ENCODE data around the gene TEX264. TPM values are rescaled to one million over a fixed set of nuclear protein-coding genes. Genes with fewer than 3 reads are reported as not detected.

Gene TEX264
- total RNA-seq, 1 donor, result 56.1 TPM

DNA sequence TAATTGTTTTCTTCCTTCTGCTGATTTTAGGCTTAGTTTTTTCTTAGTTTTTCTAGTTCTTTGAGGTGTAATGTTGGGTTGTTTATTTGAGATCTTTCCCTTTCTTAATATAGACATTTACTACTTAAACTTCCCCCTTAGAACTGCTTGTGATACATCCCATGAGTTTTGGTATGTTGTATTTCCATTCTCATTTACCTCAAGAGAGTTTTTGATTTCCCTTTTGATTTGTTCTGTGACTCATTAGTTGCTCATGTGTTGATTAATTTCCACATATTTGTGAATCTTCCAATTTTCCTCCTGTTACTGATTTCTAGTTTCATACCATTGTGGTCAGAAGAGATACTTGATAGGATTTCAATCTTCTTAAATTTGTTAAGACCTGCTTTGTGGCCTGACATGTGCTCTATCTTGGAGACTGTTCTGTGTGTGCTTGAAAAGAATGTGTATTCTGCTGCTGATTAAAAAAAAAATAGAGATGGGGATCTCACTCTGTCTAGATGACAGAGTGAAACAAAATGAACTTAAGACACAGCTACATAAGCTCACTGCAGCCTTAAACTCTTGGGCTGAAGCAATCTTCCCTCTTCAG is 58.1 kb downstream of the TEX264 start:
- Histone ChIP-seq H4K20me1 (ENCODE audit: insufficient read depth, low read length) (no peaks in the 10 kb centered on the region), H3K27me3 (ENCODE audit: insufficient read depth, low read length) (peaks cover 3% of the 10 kb centered on the region), H3K79me2 (ENCODE audit: insufficient read depth, low read length) (no peaks in the 10 kb centered on the region), H3K4me3 (ENCODE audit: insufficient read depth, low read length) (no peak overlapping the region), H3K36me3 (ENCODE audit: insufficient read depth, low read length) (no peaks in the 10 kb centered on the region), H3K4me1 (ENCODE audit: insufficient read depth, low read length) (no peaks in the 10 kb centered on the region), H2AFZ (ENCODE audit: low read length) (no peak overlapping the region), H3K27ac (ENCODE audit: low read depth, low read length) (no peak overlapping the region), H3K9me3 (ENCODE audit: low read depth, low read length) (no peaks in the 10 kb centered on the region), H3K4me2 (ENCODE audit: insufficient read depth, low read length) (no peak overlapping the region)
- TF ChIP-seq, protein P1, sequence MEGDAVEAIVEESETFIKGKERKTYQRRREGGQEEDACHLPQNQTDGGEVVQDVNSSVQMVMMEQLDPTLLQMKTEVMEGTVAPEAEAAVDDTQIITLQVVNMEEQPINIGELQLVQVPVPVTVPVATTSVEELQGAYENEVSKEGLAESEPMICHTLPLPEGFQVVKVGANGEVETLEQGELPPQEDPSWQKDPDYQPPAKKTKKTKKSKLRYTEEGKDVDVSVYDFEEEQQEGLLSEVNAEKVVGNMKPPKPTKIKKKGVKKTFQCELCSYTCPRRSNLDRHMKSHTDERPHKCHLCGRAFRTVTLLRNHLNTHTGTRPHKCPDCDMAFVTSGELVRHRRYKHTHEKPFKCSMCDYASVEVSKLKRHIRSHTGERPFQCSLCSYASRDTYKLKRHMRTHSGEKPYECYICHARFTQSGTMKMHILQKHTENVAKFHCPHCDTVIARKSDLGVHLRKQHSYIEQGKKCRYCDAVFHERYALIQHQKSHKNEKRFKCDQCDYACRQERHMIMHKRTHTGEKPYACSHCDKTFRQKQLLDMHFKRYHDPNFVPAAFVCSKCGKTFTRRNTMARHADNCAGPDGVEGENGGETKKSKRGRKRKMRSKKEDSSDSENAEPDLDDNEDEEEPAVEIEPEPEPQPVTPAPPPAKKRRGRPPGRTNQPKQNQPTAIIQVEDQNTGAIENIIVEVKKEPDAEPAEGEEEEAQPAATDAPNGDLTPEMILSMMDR (IDR thresholded peaks at IDR 0.05; ENCODE audit: extremely low read depth, low read depth, low read length), result no peak
- no peak for DNase-seq (ENCODE audit: insufficient read length, low spot score, missing footprints)

DNA sequence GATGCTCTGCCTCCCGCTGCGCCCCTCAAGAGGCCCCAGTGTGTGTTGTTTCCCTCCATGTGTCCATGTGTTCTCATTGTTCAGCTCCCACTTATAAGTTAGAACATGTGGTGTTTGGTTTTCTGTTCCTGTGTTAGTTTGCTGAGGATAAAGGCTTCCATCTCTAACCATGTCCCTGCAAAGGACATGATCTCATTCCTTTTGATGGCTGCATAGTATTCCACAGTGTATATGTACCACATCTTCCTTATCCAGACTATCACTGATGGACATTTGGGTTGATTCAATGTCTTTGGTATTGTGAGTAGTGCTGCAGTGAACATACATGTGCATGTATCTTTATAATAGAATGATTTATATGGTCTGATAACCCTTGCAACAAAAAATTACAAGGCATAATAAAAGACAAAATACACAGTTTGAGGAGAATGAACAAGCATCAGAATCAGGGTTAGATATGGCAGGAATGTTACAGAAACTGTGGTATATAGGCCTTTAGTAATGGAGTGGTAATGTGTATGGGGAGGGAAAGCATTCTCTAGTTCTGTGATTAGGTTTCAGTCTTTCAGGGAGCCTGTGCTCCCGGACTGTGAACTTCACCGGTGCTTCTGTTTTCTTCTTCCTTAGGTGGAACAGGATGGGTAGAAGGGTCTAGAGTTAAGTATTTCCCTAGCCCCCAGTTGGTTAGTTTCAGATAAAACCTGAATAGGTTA is 63.0 kb downstream of the TEX264 start:
- Histone ChIP-seq H3K36me3 (ENCODE audit: insufficient read depth, low read length) (no peaks in the 10 kb centered on the region), H3K79me2 (ENCODE audit: insufficient read depth, low read length) (no peaks in the 10 kb centered on the region), H2AFZ (ENCODE audit: low read length) (no peak overlapping the region), H3K4me1 (ENCODE audit: insufficient read depth, low read length) (no peaks in the 10 kb centered on the region), H3K27ac (ENCODE audit: low read depth, low read length) (no peak overlapping the region), H3K4me2 (ENCODE audit: insufficient read depth, low read length) (no peak overlapping the region), H3K4me3 (ENCODE audit: insufficient read depth, low read length) (no peak overlapping the region), H3K9me3 (ENCODE audit: low read depth, low read length) (no peaks in the 10 kb centered on the region), H3K27me3 (ENCODE audit: insufficient read depth, low read length) (peaks cover 12% of the 10 kb centered on the region), H4K20me1 (ENCODE audit: insufficient read depth, low read length) (no peaks in the 10 kb centered on the region)
- TF ChIP-seq, protein P1 (IDR thresholded peaks at IDR 0.05; ENCODE audit: extremely low read depth, low read depth, low read length), result no peak
- DNase-seq (ENCODE audit: insufficient read length, low spot score, missing footprints), result no peak

DNA sequence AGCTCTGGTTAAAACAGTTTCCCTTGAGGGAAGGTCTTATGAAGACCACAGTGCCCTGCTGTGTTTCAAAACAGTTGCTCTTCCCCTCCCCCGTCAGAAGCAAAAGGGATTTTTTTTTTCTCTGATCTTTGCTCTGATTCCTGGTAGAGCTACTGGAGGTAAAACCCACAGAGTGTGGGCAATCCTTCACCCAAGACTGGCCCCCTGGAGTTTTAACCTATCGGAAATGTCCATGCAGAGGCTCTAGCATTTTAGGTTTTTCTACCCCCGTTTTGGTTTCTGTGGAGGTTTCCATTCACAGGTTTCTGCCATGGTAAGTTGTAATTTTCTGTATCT is 63.5 kb downstream of the TEX264 start:
- no peaks in the 10 kb centered on the region for H3K36me3 ChIP-seq (ENCODE audit: insufficient read depth, low read length)
- no peaks in the 10 kb centered on the region for H3K79me2 ChIP-seq (ENCODE audit: insufficient read depth, low read length)
- no peaks in the 10 kb centered on the region for H3K9me3 ChIP-seq (ENCODE audit: low read depth, low read length)
- H3K27ac ChIP-seq (ENCODE audit: low read depth, low read length), result no peak overlapping the region
- peaks cover 13% of the 10 kb centered on the region for H3K27me3 ChIP-seq (ENCODE audit: insufficient read depth, low read length)
- H3K4me1 ChIP-seq (ENCODE audit: insufficient read depth, low read length), result no peaks in the 10 kb centered on the region
- no peak overlapping the region for H3K4me3 ChIP-seq (ENCODE audit: insufficient read depth, low read length)
- TF ChIP-seq, protein P1 (IDR thresholded peaks at IDR 0.05; ENCODE audit: extremely low read depth, low read depth, low read length), result no peak
- no peaks in the 10 kb centered on the region for H4K20me1 ChIP-seq (ENCODE audit: insufficient read depth, low read length)
- H3K4me2 ChIP-seq (ENCODE audit: insufficient read depth, low read length), result no peak overlapping the region
- no peak for DNase-seq (ENCODE audit: insufficient read length, low spot score, missing footprints)
- no peak overlapping the region for H2AFZ ChIP-seq (ENCODE audit: low read length)

DNA sequence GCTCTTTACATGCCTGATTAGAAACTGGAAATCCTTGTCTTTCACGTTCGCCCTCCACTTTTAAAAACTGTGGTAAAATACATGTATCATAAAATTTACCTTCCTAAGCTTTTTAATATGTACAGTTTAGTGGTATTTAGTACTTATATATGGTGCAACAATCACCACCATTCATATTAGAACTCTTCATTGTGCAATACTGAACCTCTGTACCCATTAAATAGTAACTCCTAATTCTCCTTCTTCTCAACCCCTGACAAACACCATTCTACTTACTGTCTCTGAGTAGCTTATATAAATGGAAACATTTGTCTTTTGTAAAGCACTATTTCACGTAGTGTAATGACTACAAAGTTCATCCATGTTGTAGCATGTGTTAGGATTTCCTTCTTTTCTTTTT is 64.0 kb downstream of the TEX264 start:
- no peaks in the 10 kb centered on the region for H3K79me2 ChIP-seq (ENCODE audit: insufficient read depth, low read length)
- peaks cover 17% of the 10 kb centered on the region for H3K27me3 ChIP-seq (ENCODE audit: insufficient read depth, low read length)
- TF ChIP-seq, protein P1 (IDR thresholded peaks at IDR 0.05; ENCODE audit: extremely low read depth, low read depth, low read length), result no peak
- H3K4me1 ChIP-seq (ENCODE audit: insufficient read depth, low read length), result no peaks in the 10 kb centered on the region
- no peak overlapping the region for H3K4me3 ChIP-seq (ENCODE audit: insufficient read depth, low read length)
- DNase-seq (ENCODE audit: insufficient read length, low spot score, missing footprints), result no peak
- no peaks in the 10 kb centered on the region for H4K20me1 ChIP-seq (ENCODE audit: insufficient read depth, low read length)
- H3K4me2 ChIP-seq (ENCODE audit: insufficient read depth, low read length), result no peak overlapping the region
- no peaks in the 10 kb centered on the region for H3K9me3 ChIP-seq (ENCODE audit: low read depth, low read length)
- no peaks in the 10 kb centered on the region for H3K36me3 ChIP-seq (ENCODE audit: insufficient read depth, low read length)
- H3K27ac ChIP-seq (ENCODE audit: low read depth, low read length), result no peak overlapping the region
- H2AFZ ChIP-seq (ENCODE audit: low read length), result no peak overlapping the region

All from osteoblast (primary cell).